SK-N-MC (cell line): ENCODE data around the gene ACTR3.

ENCODE experiments used
- DNase-seq: peaks from one replicate; pipeline ENCODE4 v3.0.0-alpha.2; 2011; ENCODE audit warnings: low read depth, low spot score
- H3K27ac ChIP-seq: fragments of 200-600 bp; sonication (generic); 2 replicates; pipeline ENCODE4 v1.5.1; 2016; ENCODE audit warnings: mixed run types
- H3K36me3 ChIP-seq: fragments of 200-600 bp; sonication (generic); 2 replicates; pipeline ENCODE4 v1.6.1; 2017; ENCODE audit warnings: antibody characterized with exemption, low read length, mixed read lengths; ENCODE audit not compliant: insufficient read depth
- H3K4me3 ChIP-seq: fragments of 200-600 bp; sonication (generic); 2 replicates; pipeline ENCODE4 v1.5.1; 2016
- H3K9ac ChIP-seq: fragments of 200-600 bp; sonication (generic); 2 replicates; pipeline ENCODE4 v1.8.0; 2017; ENCODE audit warnings: mixed run types, mixed read lengths; ENCODE audit not compliant: insufficient read length
- H3K9me3 ChIP-seq: fragments of 200-600 bp; sonication (generic); 2 replicates; pipeline ENCODE4 v1.6.1; 2017; ENCODE audit warnings: low read depth, mild to moderate bottlenecking, antibody characterized with exemption, low read length, moderate library complexity, mixed read lengths
- EZH2 ChIP-seq: fragments of 200-600 bp; sonication (generic); IDR thresholded peaks from one replicate; pipeline ENCODE4 v1.6.1; 2017; ENCODE audit warnings: antibody characterized with exemption
- FOXP2 ChIP-seq: optimal IDR thresholded peaks from 2 replicates; pipeline ENCODE3; 2011; ENCODE audit warnings: mild to moderate bottlenecking, moderate library complexity; ENCODE audit not compliant: insufficient read depth; ENCODE audit errors: extremely low read length, control extremely low read depth
- POLR2AphosphoS5 ChIP-seq: IDR thresholded peaks from 2 replicates; pipeline ENCODE4 v1.6.1; 2012; ENCODE audit warnings: mild to moderate bottlenecking, low read depth, low read length, borderline replicate concordance

Gene ACTR3

DNA sequence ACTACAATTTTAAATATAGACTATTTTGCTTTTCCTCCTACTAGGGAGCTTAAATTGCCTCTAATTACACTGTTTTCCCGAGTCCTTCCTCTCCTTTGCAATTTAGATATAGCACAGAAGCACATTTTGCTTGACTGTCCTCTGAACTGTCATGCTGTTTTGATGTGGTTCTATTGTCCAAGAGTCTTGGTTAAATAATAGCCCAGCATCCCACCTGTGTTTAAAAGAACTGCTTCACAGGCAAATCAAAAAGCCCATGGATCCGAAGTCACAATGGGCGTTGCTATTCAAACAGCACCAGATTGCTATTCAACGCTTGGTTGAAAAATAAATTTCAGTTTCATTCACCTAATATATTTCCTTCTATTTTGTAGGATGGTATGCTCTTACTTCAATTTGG is 22.3 kb upstream of the ACTR3 start:
- Histone ChIP-seq H3K4me3 (no peak overlapping the region), H3K9ac (no peak overlapping the region), H3K27ac (no peak overlapping the region), H3K36me3 (no peaks in the 10 kb centered on the region), H3K9me3 (no peaks in the 10 kb centered on the region)
- no peak for TF ChIP-seq POLR2AphosphoS5
- no peak for TF ChIP-seq EZH2
- no peak for DNase-seq

GRCh38 chr2:113869253-113869652 is 20.6 kb upstream of the ACTR3 start:
- no peak overlapping the region for H3K4me3 ChIP-seq
- no peak for TF ChIP-seq EZH2
- TF ChIP-seq POLR2AphosphoS5: no peak
- no peak for TF ChIP-seq FOXP2
- no peak overlapping the region for H3K27ac ChIP-seq
- no peaks in the 10 kb centered on the region for H3K9me3 ChIP-seq
- H3K36me3 ChIP-seq: no peaks in the 10 kb centered on the region
- no peak overlapping the region for H3K9ac ChIP-seq
- no peak for DNase-seq

DNA sequence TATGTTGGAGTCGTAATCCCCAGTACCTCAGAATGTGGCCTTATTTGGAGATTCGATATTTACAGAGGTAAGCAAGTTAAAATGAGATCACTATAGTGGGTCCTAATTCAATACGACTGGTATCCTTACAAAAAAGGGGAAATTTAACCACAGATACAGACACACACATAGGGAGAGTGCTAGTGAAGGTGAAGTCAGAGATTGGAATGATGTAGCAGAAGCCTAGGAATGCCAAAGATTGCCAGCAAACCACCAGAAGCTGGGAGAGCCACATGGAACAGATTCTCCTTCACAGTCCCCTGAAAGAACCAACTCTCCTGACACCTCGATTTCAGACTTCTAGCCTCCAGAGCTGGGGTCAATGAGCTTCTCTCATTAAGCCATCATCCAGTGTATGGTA is 17.7 kb upstream of the ACTR3 start:
- DNase-seq: no peak
- TF ChIP-seq FOXP2: no peak
- no peak for TF ChIP-seq EZH2
- no peak for TF ChIP-seq POLR2AphosphoS5
- H3K36me3 ChIP-seq: no peaks in the 10 kb centered on the region
- no peak overlapping the region for H3K9ac ChIP-seq
- no peaks in the 10 kb centered on the region for H3K9me3 ChIP-seq
- no peak overlapping the region for H3K4me3 ChIP-seq
- H3K27ac ChIP-seq: no peak overlapping the region

GRCh38 chr2:113873867-113874266 is 16.0 kb upstream of the ACTR3 start:
- DNase-seq: no peak
- Histone ChIP-seq H3K4me3 (no peak overlapping the region), H3K27ac (no peak overlapping the region), H3K36me3 (no peaks in the 10 kb centered on the region), H3K9ac (no peak overlapping the region), H3K9me3 (no peaks in the 10 kb centered on the region)
- no peak for TF ChIP-seq FOXP2
- no peak for TF ChIP-seq POLR2AphosphoS5
- TF ChIP-seq EZH2: no peak

DNA sequence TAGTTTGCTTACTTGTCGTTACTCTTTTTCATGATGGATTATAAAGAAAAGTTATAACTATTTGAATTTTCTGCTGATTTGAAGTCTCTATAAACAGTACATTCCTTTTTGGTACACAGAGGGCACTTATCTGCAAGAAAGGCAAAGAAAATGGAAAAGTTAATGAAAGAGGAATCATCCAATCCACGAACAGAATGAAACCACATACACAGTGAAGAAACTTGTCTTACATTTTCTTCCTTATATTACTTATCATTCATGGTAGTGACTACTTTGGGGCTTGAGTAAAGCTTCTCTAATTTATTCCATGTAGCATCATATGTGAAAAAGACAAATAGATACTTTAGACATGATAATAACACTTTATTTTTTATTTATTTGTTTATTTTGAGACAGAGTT is 14.8 kb upstream of the ACTR3 start:
- no peak overlapping the region for H3K27ac ChIP-seq
- TF ChIP-seq EZH2: no peak
- TF ChIP-seq FOXP2: no peak
- TF ChIP-seq POLR2AphosphoS5: no peak
- no peak overlapping the region for H3K4me3 ChIP-seq
- H3K9me3 ChIP-seq: no peaks in the 10 kb centered on the region
- no peak for DNase-seq
- H3K36me3 ChIP-seq: no peaks in the 10 kb centered on the region
- no peak overlapping the region for H3K9ac ChIP-seq

DNA sequence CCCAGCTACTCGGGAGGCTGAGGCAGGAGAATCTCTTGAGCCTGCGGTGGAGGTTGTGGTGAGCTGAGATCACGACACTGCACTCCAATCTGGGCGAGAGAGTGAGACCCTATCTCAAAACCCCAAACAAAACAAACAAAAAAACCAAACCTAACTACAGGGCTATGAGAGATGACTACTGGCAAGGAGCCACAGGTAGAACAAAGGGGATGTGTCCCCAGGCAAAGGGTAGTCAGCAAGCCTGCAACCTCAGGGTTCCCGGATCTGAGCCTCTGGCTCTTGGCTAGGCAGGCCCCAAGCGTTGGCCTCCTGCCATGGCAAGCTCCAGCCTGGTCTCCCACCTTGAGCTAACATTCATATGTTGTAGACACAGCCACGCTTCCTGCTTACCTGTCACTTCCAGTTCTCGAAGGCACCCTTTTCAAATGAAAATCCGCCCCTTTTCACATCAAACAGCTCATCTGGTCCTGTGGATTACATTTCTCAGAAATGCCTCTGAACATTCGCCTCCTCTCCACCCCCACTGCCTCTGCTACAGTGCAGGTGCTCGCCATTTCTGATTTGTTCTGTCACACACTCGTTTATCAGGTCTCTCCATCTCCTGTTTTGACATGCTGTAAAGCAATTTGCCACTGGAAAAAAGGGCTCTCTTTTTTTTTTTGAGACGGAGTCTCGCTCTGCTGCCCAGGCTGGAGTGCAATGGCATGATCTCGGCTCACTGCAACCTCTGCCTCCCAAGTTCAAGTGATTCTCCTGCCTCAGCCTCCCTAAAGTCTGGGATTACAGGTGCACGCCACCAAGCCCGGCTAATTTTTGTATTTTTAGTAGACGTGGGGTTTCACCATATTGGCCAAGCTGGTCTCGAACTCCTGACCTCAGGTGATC is 13.1 kb upstream of the ACTR3 start:
- DNase-seq: no peak
- Histone ChIP-seq H3K4me3 (no peak overlapping the region), H3K27ac (no peak overlapping the region), H3K9ac (no peak overlapping the region), H3K9me3 (no peaks in the 10 kb centered on the region), H3K36me3 (no peaks in the 10 kb centered on the region)
- TF ChIP-seq EZH2: no peak
- no peak for TF ChIP-seq POLR2AphosphoS5
- TF ChIP-seq FOXP2: no peak

- Histone ChIP-seq H3K27ac (no peak overlapping the region), H3K9ac (no peak overlapping the region), H3K36me3 (no peaks in the 10 kb centered on the region), H3K9me3 (no peaks in the 10 kb centered on the region), H3K4me3 (no peak overlapping the region)
- no peak for DNase-seq
- TF ChIP-seq POLR2AphosphoS5 (no peak), FOXP2 (no peak), EZH2 (no peak)
Observed at GRCh38 chr2:113877711-113878598, 11.9 kb upstream of the ACTR3 start.

DNA sequence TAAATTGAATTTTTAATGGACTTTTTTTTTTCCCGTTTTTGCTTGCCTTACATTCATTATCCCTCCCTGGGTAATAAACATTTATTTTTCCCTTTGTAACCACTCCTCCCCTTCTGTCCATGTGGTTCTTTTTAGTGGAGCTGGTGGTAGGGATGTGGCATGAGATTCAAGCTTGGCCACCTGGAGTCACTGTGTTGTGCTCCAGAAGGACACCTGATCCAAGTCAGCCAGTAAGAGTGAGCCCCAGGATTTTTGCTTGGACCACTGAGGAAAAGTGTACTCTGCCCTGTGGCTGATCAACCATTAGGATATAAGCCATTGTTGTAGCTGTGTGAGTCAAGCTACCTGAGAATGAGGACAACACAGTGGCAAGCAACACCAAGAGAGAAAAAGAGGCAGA is 11.1 kb upstream of the ACTR3 start:
- H3K27ac ChIP-seq: no peak overlapping the region
- no peak for TF ChIP-seq POLR2AphosphoS5
- no peak for TF ChIP-seq EZH2
- no peak for TF ChIP-seq FOXP2
- no peaks in the 10 kb centered on the region for H3K36me3 ChIP-seq
- no peak overlapping the region for H3K9ac ChIP-seq
- no peaks in the 10 kb centered on the region for H3K9me3 ChIP-seq
- no peak for DNase-seq
- no peak overlapping the region for H3K4me3 ChIP-seq
